H9 (cell line): ENCODE results near the gene MED1. TPM values are rescaled to one million over a fixed set of nuclear protein-coding genes. Genes with fewer than 3 reads are reported as not detected.

Experiments used
- DNase-seq: peaks from one replicate; pipeline ENCODE4 v3.0.0-alpha.2; 2017
- H2AFZ ChIP-seq: one replicate; pipeline ENCODE4 v1.6.1; 2013; ENCODE audit warnings: mild to moderate bottlenecking, low read length, control low read depth, moderate library complexity
- H2AK5ac ChIP-seq: 2 replicates; pipeline ENCODE4 v1.6.1; 2013; ENCODE audit warnings: low read length, control low read depth, mixed read lengths; ENCODE audit not compliant: insufficient read length
- H2BK120ac ChIP-seq: one replicate; pipeline ENCODE4 v1.6.1; 2013; ENCODE audit warnings: low read depth, mild to moderate bottlenecking, low read length, control low read depth, inconsistent platforms; ENCODE audit not compliant: poor library complexity, severe bottlenecking
- H2BK12ac ChIP-seq: 2 replicates; pipeline ENCODE4 v1.6.1; 2013; ENCODE audit warnings: low read length, control low read depth, mixed read lengths, low read depth; ENCODE audit not compliant: insufficient read length
- H2BK15ac ChIP-seq: 2 replicates; pipeline ENCODE4 v1.6.1; 2013; ENCODE audit warnings: low read depth, low read length, control low read depth
- H2BK20ac ChIP-seq: one replicate; pipeline ENCODE4 v1.6.1; 2013; ENCODE audit warnings: low read depth, mild to moderate bottlenecking, low read length, control low read depth, inconsistent platforms; ENCODE audit not compliant: poor library complexity, severe bottlenecking
- H2BK5ac ChIP-seq: 2 replicates; pipeline ENCODE4 v1.6.1; 2013; ENCODE audit warnings: low read length, control low read depth, mixed read lengths; ENCODE audit not compliant: insufficient read length
- H3K14ac ChIP-seq: 2 replicates; pipeline ENCODE4 v1.6.1; 2013; ENCODE audit warnings: low read length, control low read depth; ENCODE audit not compliant: insufficient read depth
- H3K18ac ChIP-seq: 2 replicates; pipeline ENCODE4 v1.6.1; 2013; ENCODE audit warnings: low read depth, mild to moderate bottlenecking, mixed read lengths, low read length, control low read depth; ENCODE audit not compliant: insufficient read length
- H3K23ac ChIP-seq: 2 replicates; pipeline ENCODE4 v1.6.1; 2013; ENCODE audit warnings: low read length, control low read depth, mixed read lengths, low read depth; ENCODE audit not compliant: insufficient read length
- H3K23me2 ChIP-seq: 2 replicates; pipeline ENCODE4 v1.6.1; 2013; ENCODE audit warnings: low read depth, mild to moderate bottlenecking, mixed read lengths, low read length, control low read depth; ENCODE audit not compliant: insufficient read length, poor library complexity, severe bottlenecking
- H3K27ac ChIP-seq: 2 replicates; pipeline ENCODE4 v1.5.1; 2013; ENCODE audit warnings: low read length, control low read depth, mixed read lengths, low read depth; ENCODE audit not compliant: insufficient read length
- H3K27me3 ChIP-seq: 2 replicates; pipeline ENCODE4 v1.6.1; 2013; ENCODE audit warnings: low read length, control low read depth, inconsistent platforms; ENCODE audit not compliant: insufficient read depth
- H3K4ac ChIP-seq: 2 replicates; pipeline ENCODE4 v1.6.1; 2013; ENCODE audit warnings: low read depth, mild to moderate bottlenecking, control low read depth, inconsistent platforms, low read length, moderate library complexity
- H3K4me1 ChIP-seq: 2 replicates; pipeline ENCODE4 v1.6.1; 2013; ENCODE audit warnings: low read length, control low read depth, inconsistent platforms; ENCODE audit not compliant: insufficient read depth
- H3K4me2 ChIP-seq: 2 replicates; pipeline ENCODE4 v1.6.1; 2013; ENCODE audit warnings: low read length, control low read depth, mixed read lengths; ENCODE audit not compliant: insufficient read length, insufficient read depth
- H3K56ac ChIP-seq: 2 replicates; pipeline ENCODE4 v1.6.1; 2013; ENCODE audit warnings: low read depth, mild to moderate bottlenecking, mixed read lengths, low read length, control low read depth; ENCODE audit not compliant: insufficient read length
- H3K79me1 ChIP-seq: 2 replicates; pipeline ENCODE4 v1.6.1; 2013; ENCODE audit warnings: low read depth, mild to moderate bottlenecking, moderate library complexity, low read length, control low read depth, inconsistent platforms; ENCODE audit not compliant: insufficient read depth, poor library complexity, severe bottlenecking
- H3K79me2 ChIP-seq: 2 replicates; pipeline ENCODE4 v1.6.1; 2013; ENCODE audit warnings: low read length, control low read depth, inconsistent platforms; ENCODE audit not compliant: insufficient read depth
- H3K9ac ChIP-seq: 2 replicates; pipeline ENCODE4 v1.6.1; 2013; ENCODE audit warnings: low read length, control low read depth, mixed read lengths; ENCODE audit not compliant: insufficient read length; ENCODE audit errors: extremely low read depth
- H3K9me3 ChIP-seq: one replicate; pipeline ENCODE4 v1.6.1; 2013; ENCODE audit warnings: low read depth, low read length, inconsistent platforms; ENCODE audit not compliant: control insufficient read depth
- H3T11ph ChIP-seq: one replicate; pipeline ENCODE4 v1.6.1; 2013; ENCODE audit warnings: mild to moderate bottlenecking, low read length, control low read depth, inconsistent platforms
- H4K20me1 ChIP-seq: one replicate; pipeline ENCODE4 v1.6.1; 2013; ENCODE audit not compliant: control insufficient read depth, insufficient read length, insufficient read depth
- H4K5ac ChIP-seq: 2 replicates; pipeline ENCODE4 v1.6.1; 2013; ENCODE audit warnings: low read depth, mild to moderate bottlenecking, mixed read lengths, low read length, control low read depth; ENCODE audit not compliant: insufficient read length
- H4K8ac ChIP-seq: replicated peaks from 2 replicates; pipeline ENCODE4 v1.6.1; 2013; ENCODE audit warnings: low read length, control low read depth, mixed read lengths, low read depth; ENCODE audit not compliant: insufficient read length
- H4K91ac ChIP-seq: 2 replicates; pipeline ENCODE4 v1.6.1; 2013; ENCODE audit warnings: low read depth, mild to moderate bottlenecking, moderate library complexity, mixed read lengths, low read length, control low read depth; ENCODE audit not compliant: insufficient read length
- H3K27ac Mint-ChIP-seq, 3 experiments: 2 replicates in 2 of 3; 3 replicates in 1 of 3; pipeline ENCODE4 v1.8.0; 2020 to 2021; ENCODE audit warnings: mixed read lengths in 3 of 3, mild to moderate bottlenecking in 1 of 3, moderate library complexity in 1 of 3
- H3K27me3 Mint-ChIP-seq: 2 replicates; pipeline ENCODE4 v1.8.0; 2021; ENCODE audit warnings: low read depth, mild to moderate bottlenecking, moderate library complexity, mixed read lengths
- H3K36me3 Mint-ChIP-seq, 3 experiments: 2 replicates in 2 of 3; 3 replicates in 1 of 3; pipeline ENCODE4 v1.8.0; 2020 to 2021; ENCODE audit warnings: low read depth in 3 of 3, mixed read lengths in 3 of 3; ENCODE audit not compliant: insufficient read depth in 1 of 3
- H3K4me1 Mint-ChIP-seq, 2 experiments: 2 replicates each; pipeline ENCODE4 v1.8.0; 2020; ENCODE audit warnings: mixed read lengths in 2 of 2
- H3K4me3 Mint-ChIP-seq, 2 experiments: 2 replicates in 1 of 2; 3 replicates in 1 of 2; pipeline ENCODE4 v1.8.0; 2020 to 2021; ENCODE audit warnings: mild to moderate bottlenecking in 2 of 2, mixed read lengths in 2 of 2, moderate library complexity in 1 of 2
- H3K9me3 Mint-ChIP-seq, 2 experiments: 2 replicates in 1 of 2; 3 replicates in 1 of 2; pipeline ENCODE4 v1.8.0; 2020; ENCODE audit warnings: mild to moderate bottlenecking in 2 of 2, mixed read lengths in 2 of 2, moderate library complexity in 1 of 2
- WGBS: extraction: QIAGEN DNeasy Blood & Tissue Kit; methylation state at CpG from one replicate; pipeline ENCODE4 v1.1.7; 2013; ENCODE audit warnings: missing lambda C conversion rate, low lambda C conversion rate, mixed read lengths; ENCODE audit not compliant: insufficient read length; ENCODE audit errors: extremely low coverage; 5-methylcytosine and 5-hydroxymethylcytosine counted together
- long read RNA-seq: library from polyadenylated mRNA; unstranded; transcript quantifications from one replicate; pipeline ENCODE4 v2.0.0, GENCODE V29; 2020
- total RNA-seq: library from RNA; stranded (reverse); gene quantifications from 2 replicates; pipeline ENCODE4 v1.2.1, GENCODE V29; 2021
- TF ChIP-seq, protein P1 (sequence below): fragments of 200-600 bp; sonication (generic); conservative IDR thresholded peaks from 3 replicates; pipeline ENCODE4 v1.8.0; 2021; ENCODE audit warnings: antibody characterized with exemption, mild to moderate bottlenecking

The MED1 gene, protein sequence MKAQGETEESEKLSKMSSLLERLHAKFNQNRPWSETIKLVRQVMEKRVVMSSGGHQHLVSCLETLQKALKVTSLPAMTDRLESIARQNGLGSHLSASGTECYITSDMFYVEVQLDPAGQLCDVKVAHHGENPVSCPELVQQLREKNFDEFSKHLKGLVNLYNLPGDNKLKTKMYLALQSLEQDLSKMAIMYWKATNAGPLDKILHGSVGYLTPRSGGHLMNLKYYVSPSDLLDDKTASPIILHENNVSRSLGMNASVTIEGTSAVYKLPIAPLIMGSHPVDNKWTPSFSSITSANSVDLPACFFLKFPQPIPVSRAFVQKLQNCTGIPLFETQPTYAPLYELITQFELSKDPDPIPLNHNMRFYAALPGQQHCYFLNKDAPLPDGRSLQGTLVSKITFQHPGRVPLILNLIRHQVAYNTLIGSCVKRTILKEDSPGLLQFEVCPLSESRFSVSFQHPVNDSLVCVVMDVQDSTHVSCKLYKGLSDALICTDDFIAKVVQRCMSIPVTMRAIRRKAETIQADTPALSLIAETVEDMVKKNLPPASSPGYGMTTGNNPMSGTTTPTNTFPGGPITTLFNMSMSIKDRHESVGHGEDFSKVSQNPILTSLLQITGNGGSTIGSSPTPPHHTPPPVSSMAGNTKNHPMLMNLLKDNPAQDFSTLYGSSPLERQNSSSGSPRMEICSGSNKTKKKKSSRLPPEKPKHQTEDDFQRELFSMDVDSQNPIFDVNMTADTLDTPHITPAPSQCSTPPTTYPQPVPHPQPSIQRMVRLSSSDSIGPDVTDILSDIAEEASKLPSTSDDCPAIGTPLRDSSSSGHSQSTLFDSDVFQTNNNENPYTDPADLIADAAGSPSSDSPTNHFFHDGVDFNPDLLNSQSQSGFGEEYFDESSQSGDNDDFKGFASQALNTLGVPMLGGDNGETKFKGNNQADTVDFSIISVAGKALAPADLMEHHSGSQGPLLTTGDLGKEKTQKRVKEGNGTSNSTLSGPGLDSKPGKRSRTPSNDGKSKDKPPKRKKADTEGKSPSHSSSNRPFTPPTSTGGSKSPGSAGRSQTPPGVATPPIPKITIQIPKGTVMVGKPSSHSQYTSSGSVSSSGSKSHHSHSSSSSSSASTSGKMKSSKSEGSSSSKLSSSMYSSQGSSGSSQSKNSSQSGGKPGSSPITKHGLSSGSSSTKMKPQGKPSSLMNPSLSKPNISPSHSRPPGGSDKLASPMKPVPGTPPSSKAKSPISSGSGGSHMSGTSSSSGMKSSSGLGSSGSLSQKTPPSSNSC (N-terminal part only)
- 59.2 and 61.3 TPM in 2 replicates for total RNA-seq
- long read RNA-seq, full-length matches to known transcripts: 54 of 95 reads
- long read RNA-seq, partial matches to known transcripts: 2 of 95 reads
- long read RNA-seq, other reads (novel, unspliced or antisense): 39 of 95 reads

DNA sequence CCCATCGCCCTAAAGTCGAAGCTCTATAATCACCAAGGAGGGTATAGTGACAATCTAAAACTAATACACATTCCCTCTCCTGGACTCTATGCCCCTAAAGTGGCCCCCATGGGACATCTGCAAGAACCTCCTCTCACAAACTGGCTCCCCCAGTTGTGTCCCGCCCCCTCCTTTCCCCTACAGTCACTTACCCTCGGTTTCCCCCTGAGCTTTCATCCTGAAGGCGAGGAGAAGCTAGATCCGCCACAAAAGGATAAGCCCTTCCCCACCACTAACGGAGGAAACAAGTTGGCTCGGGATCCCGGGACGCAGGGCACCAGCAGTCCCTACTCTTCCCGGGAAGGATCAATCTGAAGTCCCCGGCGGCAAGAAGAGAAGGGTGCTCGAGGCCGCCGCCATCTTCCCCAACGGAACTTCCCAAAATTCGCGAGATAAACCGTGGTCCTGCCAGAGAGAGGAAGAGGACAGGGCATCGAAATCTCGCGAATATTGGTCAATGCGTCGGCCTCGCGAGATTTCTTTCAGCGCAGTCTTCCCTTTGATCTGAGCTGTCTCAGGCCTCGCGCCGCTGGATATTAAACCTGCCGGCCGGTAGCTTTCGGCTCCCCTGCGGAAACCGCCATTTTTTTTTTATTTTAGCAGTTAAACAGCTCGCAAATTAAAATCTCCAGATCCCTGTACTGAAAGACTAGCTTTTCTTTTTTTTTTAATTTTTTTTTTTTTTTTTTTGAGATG is at the start of gene MED1:
TSS of gene MED1 (minus strand) at position 417 of the 735 bp plus-strand sequence. CDS start at position 216, 201 bp downstream.
- Histone ChIP-seq H2BK120ac (no peak within 1 kb of the TSS), H2AK5ac (no peak within 1 kb of the TSS), H3K18ac (peak within 1 kb of the TSS; percentile 100), H4K20me1 (no peaks in the 10 kb centered on the region), H3K14ac (peak within 1 kb of the TSS; percentile 100), H3K79me2 (peaks cover 11% of the 10 kb centered on the region; the same call in 1 of the 2 replicates), H3K27me3 (no peaks in the 10 kb centered on the region), H4K8ac (no peak within 1 kb of the TSS), H3K79me1 (peaks cover 3% of the 10 kb centered on the region), H3K27ac (peak within 1 kb of the TSS; percentile 63), H3K4ac (no peak within 1 kb of the TSS; the same call in 1 of the 2 replicates), H2BK15ac (no peak within 1 kb of the TSS), H4K91ac (no peak within 1 kb of the TSS), H2BK5ac (peak within 1 kb of the TSS; percentile 92), H2AFZ (no peak within 1 kb of the TSS), H4K5ac (peak within 1 kb of the TSS; percentile 98), H3K9ac (peak within 1 kb of the TSS; percentile 100), H3K4me2 (peak within 1 kb of the TSS; percentile 91), H3T11ph (no peak within 1 kb of the TSS), H2BK20ac (no peak within 1 kb of the TSS), H3K9me3 (no peaks in the 10 kb centered on the region), H3K56ac (no peak within 1 kb of the TSS), H3K23ac (no peak within 1 kb of the TSS), H2BK12ac (peak within 1 kb of the TSS; percentile 47), H3K23me2 (peaks cover 9% of the 10 kb centered on the region), H3K4me1 (no peaks in the 10 kb centered on the region)
- no peaks in the 10 kb centered on the region for H3K27me3 Mint-ChIP-seq
- peak within 1 kb of the TSS; percentile 97 to 100 (median 99) for H3K27ac Mint-ChIP-seq
- peaks cover 3 to 4% of the 10 kb centered on the region in 2 experiments for H3K4me1 Mint-ChIP-seq
- no peaks in the 10 kb centered on the region for H3K9me3 Mint-ChIP-seq
- TF ChIP-seq, protein P1, sequence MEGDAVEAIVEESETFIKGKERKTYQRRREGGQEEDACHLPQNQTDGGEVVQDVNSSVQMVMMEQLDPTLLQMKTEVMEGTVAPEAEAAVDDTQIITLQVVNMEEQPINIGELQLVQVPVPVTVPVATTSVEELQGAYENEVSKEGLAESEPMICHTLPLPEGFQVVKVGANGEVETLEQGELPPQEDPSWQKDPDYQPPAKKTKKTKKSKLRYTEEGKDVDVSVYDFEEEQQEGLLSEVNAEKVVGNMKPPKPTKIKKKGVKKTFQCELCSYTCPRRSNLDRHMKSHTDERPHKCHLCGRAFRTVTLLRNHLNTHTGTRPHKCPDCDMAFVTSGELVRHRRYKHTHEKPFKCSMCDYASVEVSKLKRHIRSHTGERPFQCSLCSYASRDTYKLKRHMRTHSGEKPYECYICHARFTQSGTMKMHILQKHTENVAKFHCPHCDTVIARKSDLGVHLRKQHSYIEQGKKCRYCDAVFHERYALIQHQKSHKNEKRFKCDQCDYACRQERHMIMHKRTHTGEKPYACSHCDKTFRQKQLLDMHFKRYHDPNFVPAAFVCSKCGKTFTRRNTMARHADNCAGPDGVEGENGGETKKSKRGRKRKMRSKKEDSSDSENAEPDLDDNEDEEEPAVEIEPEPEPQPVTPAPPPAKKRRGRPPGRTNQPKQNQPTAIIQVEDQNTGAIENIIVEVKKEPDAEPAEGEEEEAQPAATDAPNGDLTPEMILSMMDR: no peak
- DNase-seq: peak; percentile 99
- no CpG with 5 or more reads among the region's 37 CpGs for WGBS
- H3K36me3 Mint-ChIP-seq: peaks cover 5 to 21% (median 13%) of the 10 kb centered on the region in 3 experiments; a peak in 6 of 7 replicates
- peak within 1 kb of the TSS; percentile 98 for H3K4me3 Mint-ChIP-seq
